Measurements from ENCODE around the gene LARGE2.

The LARGE2 gene

DNA sequence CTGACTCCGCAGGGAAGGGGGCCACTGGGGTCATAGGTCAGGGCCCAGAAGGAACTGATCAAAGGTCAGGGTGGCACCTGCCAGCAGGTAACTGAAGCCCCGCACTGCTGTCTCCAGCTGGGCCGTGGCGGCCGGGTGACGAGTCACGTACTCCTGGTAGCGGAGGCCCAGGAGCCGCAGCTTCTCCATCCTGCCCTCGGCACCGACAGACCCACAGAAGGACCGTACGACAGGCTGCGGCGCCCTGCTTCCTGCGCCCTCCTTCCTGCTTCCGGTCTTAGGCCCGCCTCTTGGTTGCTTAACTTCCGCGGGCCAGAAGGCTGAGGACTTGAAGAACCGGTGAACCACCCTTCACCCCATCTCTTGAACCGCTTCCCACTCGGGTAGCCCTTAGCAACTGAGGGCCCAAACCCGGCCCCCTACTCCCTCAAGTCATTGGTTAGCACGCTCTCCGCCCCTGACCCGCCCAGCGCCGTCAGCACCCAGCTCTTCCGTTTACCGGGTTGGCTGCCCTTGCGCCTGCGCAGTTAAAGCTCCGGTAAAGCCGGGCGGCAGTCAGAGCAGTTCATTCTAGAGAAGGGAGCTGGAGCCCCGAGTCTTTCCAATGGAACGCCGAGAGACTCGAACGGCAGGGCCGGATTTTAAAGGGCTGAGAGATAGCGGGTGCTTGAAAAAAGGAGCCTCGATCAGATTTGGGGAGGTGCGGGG lies 4.7 kb upstream of the LARGE2 start, which contains the start of gene PEX16:
Gene PEX16 (minus strand): TSS at position 255 of the 708 bp plus-strand sequence. CDS start 66 bp downstream, at position 189.
- DNase-seq, result no peak

DNA sequence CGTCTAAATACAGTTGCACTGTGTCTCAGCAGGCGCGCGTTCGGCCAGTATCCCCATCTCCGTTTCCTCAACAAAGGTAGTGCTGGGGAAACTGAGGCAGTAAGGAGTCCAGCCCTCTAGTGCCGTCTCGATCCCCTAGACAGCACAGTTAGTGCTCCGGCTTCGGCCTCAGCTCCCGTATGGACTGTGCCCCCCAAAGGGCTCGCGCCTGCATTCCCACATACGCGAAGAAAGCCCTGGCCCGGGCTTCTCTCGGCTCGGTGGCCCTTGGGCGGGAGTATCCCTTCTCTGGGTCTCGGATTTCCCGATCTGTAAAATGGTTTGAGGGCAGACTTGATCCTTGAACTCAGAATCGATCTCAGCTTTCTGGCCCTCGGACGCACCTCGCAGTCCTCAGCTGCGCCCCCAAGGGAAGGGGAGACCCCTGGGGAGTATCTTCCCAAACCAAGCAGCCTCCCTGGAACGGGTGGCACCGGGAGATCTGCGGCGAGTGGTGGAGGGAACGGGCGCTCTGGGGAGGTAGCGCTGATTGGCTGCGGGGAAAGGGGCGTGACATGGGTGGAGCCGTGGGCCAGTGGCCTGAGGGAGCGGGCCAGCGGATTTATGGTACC lies 4.0 kb upstream of the LARGE2 start:
- no peak for DNase-seq

DNA sequence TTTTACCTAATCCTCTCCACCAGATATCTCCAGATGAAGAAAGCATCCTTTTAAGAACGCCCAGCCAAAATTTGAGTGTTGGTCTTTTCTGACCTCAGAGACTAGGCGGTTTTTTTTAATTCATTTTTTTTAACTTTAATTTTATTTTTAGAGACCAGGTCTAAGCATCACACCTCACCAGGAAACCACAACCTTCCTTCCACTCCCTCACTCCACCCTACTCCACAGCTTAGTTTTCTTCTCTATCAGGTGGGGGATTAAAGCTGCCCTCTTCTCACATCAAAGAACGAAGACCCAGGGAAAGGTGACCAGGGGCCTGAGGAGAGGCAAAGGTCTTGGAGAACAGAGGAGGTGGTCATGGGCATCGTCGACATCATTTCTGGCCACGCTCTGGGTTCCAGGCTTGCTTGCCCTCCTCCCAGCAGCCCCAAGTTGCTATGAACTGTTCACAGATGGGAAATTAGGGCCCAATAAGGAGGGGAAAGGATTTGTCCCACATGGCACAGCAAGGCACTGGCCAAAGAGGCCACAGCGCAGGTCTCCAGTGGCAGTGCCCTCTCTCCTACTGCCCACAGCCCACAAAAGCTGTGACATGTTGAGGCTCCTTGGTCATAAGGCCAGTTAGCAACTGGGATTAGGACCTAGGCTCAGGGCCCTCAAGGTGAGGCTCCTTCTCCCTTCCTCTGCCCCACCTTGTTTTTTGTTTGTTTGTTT lies 3.3 kb upstream of the LARGE2 start:
- DNase-seq, result no peak

DNA sequence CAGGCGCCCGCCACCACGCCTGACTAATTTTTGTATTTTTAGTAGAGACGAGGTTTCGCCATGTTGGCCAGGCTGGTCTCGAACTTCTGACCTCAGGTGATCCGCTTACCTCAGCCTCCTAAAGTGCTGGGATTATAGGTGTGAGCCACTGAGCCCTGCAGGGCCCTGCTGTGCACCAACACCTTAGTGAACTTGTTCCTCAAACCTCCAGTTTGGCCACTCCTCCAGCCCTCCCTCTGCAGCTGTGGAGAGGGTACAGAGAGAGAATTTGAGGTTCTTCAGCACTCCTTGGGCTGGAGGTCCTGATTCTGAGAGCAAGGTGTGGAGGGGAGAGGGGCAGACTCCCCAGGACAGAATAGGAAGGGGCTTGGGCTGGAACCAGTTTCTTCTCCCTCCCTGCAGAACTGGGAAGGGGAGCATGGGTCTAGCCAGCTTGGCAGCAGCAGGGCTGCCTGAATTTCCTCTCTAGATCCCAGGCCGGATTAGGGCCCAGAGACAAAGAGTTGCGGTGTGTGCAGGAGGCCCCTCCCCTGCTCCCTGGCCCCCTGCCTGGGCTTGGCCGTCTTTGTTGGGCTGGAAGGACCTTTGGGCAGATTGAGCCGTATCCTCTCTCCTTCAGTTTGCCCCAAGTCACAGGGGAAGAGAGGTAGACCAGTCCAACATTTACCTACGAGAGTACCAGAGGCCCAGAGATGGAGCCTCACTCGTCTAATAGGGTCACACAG lies 2.5 kb upstream of the LARGE2 start:
- DNase-seq, result no peak

DNA sequence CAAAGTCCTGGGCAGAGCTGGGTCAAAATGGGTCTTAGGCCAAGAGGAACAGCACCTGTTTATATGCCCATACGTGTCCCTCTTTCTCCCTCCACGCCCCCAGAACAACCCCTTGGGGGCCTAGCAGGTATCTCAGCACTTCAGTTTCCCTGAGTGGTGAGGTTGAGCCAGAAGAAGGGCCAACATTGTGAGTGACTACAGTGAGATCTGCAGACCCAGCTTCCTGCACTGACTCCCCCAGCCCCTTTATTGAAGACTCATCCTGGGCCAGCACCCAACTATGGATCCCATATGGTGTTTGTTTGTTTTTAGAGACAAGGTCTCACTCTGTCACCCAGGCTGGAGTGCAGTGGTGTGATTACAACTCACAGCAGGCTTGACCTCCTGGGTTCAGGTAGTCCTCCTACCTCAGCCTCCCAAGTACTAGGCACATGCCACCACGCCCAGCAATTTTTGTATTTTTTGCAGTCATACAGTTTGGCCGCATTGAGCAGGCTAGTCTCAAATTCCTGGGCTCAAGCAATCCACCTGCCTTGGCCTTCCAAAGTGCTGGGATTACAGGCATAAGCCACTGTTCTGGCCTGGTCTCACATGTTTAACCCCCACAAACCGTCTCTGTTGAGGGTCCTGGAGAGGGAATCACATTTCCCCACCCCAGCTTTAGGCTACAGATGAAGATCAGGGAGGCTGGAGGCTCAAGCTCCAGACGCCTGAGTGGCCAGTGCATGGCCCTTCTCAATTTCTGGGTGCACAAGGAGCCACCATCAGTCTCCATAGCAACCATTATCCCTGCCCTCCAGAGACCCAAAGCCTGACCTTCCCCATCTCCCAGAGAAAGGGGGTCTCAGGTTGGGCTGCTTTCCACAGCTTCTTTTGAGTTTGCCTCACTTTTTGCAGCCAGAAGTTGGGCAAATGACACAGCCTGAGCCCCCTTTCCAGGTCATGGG lies 1.7 kb upstream of the LARGE2 start:
- DNase-seq, result no peak

DNA sequence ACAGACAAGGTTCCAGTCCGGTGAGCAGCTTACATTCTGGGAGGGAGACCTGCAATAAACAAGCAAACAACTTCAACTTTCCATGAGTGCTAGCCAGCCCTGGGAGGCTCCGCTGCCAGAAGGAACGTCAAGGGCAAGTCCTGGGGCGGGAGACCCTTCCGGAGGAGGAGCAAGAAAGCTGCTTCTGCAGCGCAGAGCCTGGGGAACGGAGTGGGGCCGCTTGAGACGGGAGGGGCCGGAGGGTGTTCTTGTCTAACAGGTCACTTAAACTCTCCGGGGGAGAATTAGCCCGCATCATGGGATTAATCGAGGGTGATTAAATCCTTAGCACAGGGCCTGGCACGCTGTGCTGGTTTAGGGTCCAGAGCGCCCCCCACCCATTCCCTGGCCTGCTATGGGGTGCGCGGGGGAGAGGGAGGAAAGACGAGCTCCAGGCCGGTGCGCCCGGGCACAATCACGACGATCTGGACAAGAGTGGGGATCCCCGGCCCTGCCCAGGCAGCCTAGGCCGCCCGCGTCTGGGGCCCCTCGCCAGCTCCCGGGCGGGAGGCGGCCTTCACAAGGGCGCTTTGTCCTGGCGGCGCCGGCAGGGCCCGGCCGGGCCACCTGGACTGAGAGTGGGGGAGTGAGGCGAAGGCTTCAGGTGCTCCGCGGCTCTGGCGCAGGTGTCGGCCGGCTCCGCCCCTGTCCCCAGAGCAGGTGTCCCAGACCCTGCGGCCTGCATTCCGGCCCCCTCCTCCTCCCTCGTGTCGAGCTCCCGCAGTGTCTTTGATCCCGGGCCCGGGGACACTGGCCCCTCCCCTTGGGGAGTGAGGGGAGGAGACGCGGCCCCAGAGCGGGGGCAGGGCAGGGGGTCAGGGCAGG lies 663 bp upstream of the LARGE2 start:
- no peak for DNase-seq

DNA sequence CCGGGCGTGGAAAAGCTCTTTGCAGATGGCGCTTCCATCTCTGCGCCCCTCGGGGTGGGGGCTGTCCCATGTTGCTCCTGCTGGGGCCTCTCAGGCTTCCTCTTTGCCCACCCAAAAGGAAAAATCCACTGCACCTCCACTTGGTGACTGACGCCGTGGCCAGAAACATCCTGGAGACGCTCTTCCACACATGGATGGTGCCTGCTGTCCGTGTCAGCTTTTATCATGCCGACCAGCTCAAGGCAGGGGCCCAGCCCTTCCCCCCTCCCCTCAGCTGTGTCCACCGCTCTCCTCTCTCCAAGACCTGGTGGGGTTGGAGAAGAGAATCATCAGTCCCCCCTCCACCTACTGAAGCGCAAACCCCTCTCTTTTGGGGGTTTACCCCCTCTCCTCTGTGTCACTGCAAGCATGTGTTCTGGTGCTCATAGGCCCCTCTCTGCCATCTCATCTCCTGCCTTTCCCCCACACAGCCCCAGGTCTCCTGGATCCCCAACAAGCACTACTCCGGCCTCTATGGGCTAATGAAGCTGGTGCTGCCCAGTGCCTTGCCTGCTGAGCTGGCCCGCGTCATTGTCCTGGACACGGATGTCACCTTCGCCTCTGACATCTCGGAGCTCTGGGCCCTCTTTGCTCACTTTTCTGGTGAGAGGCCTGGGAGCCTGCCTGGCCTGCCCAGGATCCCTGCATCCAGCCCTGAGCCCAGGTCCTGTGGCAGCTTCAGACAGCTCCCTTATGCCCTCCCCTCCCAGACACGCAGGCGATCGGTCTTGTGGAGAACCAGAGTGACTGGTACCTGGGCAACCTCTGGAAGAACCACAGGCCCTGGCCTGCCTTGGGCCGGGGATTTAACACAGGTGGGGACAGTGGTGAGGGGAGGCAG lies 1.8 kb downstream of the LARGE2 start:
- DNase-seq, result no peak

DNA sequence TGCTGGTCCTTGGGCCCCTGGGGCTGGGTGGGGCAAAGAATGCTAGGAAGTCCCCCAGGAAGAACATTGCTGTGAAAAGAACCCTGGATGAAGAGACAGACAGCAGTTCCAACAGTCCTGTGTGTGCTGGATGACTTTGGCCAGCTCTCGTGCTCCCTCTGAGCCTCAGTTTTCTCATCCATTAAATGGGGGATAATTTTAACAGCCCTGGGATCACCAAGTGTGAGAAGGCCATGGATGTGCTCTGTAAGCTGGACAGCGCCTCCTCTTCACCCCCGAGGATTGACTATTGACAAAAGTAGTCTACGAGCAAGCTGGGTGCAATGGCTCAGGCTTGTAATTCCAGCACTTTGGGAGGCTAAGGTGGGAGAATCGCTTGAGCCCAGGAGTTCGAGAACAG lies 2.5 kb downstream of the LARGE2 start:
- no peak for DNase-seq

DNA sequence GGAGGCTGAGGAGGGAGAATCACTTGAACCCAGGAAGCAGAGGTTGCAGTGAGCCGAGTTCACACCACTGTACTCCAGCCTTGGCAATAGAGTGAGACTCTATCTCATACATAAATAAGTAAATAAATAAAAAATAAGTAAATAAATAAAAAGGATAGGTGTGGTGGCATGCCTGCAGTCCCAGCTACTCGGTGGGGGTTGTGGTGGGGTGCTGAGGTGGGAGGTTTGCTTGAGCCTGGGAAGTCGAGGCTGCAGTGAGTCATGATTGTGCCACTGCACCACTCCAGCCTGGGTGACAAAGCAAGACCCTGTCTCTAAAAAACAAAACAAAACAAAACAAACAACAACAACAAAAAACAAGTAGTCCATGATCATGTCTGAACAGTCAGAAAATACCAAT lies 3.1 kb downstream of the LARGE2 start:
- DNase-seq, result no peak

DNA sequence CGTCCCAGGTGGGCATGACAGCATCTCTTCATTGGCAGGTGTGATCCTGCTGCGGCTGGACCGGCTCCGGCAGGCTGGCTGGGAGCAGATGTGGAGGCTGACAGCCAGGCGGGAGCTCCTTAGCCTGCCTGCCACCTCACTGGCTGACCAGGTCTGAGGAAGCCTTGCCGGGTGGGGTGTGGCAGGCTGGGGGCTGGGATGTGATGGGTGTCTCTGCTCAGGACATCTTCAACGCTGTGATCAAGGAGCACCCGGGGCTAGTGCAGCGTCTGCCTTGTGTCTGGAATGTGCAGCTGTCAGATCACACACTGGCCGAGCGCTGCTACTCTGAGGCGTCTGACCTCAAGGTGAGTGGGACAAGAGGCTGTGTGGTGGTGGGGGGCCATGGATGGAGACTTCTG lies 3.5 kb downstream of the LARGE2 start:
- no peak for DNase-seq

DNA sequence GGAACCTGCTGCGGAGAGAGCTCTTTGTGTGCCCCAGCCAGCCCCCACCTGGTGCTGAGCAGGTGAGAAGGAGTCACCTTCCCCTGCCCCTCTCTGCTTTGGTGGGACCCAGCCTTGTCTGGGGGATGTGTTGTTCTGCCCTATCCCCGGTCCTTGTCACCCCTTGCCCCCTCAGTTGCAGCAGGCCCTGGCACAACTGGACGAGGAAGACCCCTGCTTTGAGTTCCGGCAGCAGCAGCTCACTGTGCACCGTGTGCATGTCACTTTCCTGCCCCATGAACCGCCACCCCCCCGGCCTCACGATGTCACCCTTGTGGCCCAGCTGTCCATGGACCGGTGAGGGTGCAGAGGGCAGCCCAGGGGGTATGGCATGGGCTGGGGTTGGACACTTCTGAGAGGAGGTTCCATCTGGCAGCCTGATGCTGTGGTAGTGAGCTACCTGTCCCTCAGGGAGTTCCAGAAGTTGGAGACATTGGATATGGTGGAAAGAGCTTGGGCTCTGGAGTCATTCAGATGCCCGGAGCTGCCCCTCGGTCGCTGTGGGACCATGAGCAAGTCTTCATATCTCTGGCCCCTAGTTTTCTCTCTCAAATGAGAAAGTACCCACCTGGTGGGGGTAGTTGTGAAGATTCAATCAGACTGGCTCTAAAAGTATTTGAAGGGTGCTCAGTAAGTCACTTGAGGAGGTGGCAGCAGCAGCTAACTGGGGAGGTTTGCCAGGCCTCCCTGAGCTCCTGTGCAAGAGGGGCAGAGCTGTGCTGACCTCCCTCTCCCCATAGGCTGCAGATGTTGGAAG lies 4.3 kb downstream of the LARGE2 start:
- no peak for DNase-seq

DNA sequence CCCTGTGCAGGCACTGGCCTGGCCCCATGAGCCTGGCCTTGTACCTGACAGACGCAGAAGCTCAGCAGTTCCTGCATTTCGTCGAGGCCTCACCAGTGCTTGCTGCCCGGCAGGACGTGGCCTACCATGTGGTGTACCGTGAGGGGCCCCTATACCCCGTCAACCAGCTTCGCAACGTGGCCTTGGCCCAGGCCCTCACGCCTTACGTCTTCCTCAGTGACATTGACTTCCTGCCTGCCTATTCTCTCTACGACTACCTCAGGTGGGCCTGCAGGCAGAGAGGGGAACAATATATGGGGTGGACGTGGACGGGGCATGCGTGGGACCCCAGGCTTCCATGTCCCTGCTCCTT lies 4.9 kb downstream of the LARGE2 start:
- DNase-seq, result no peak

DNA sequence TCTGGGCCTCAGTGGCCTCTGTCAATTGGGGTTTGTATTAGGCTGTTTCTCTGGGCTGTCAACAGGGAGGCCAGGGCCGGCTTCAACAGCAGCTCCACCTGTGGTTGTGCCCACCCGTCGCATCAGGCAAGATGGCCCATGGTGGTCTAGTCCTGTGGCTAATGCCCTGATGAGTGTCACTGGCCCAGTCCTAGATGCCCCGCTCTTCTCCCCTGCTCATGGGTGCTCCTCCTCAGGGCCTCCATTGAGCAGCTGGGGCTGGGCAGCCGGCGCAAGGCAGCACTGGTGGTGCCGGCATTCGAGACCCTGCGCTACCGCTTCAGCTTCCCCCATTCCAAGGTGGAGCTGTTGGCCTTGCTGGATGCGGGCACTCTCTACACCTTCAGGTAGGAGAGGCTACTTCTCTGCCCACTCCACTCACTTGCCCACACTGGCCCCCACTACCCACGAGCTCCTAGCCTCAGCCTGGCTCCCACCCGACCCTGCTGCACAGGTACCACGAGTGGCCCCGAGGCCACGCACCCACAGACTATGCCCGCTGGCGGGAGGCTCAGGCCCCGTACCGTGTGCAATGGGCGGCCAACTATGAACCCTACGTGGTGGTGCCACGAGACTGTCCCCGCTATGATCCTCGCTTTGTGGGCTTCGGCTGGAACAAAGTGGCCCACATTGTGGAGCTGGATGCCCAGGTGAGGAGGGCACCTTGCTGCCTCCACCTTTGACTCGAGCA lies 5.4 kb downstream of the LARGE2 start:
- no peak for DNase-seq

DNA sequence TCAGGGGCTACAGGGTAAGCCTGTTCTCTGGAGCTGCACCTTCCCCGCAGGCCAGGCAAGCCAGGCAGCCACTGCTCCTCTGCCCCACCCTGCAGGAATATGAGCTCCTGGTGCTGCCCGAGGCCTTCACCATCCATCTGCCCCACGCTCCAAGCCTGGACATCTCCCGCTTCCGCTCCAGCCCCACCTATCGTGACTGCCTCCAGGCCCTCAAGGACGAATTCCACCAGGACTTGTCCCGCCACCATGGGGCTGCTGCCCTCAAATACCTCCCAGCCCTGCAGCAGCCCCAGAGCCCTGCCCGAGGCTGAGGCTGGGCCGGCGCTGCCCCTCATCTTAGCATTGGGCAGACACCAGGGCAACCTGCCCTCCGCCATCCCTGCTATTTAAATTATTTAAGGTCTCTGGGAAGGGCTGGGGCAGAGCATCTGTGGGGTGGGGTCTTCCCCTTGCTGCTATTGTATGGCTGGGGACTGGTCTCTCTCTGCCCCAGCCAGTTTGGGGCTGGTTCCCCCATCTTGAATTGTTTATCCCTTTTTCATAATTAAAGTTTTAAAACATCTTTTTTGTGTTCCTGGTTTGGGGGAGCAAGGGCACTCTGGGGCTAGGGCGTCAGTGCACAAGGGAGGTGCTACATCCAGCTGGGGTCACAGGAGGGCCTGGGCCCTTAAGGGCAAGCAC lies 6.2 kb downstream of the LARGE2 start:
- no peak for DNase-seq

DNA sequence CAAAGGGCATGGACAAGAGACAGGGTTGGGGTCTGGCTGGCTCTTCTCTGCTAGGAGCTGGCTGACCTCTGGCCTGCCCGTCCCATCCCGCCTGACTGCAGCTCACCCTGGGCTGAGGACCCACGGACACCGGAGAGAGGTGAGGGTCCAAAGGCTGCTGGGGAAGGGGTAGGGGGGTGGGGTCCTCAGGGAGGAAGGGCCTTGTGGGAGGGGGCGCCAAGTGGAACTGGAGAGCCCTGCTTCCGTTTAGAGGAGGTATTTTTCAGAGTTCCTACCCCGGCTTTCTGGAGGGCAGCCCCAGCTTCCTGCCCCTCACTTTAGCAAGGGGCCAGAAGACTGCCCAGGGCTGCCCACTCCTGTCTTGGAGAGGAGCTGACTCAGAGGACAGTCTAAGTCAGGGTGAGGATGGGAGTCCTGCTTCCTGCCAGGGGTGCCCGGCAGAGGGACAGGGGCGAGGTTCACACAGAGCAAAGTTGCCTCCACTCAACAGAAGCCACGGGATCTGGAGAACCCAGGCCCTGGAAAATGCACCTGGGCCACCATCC lies 7.1 kb downstream of the LARGE2 start:
- DNase-seq, result no peak

DNA sequence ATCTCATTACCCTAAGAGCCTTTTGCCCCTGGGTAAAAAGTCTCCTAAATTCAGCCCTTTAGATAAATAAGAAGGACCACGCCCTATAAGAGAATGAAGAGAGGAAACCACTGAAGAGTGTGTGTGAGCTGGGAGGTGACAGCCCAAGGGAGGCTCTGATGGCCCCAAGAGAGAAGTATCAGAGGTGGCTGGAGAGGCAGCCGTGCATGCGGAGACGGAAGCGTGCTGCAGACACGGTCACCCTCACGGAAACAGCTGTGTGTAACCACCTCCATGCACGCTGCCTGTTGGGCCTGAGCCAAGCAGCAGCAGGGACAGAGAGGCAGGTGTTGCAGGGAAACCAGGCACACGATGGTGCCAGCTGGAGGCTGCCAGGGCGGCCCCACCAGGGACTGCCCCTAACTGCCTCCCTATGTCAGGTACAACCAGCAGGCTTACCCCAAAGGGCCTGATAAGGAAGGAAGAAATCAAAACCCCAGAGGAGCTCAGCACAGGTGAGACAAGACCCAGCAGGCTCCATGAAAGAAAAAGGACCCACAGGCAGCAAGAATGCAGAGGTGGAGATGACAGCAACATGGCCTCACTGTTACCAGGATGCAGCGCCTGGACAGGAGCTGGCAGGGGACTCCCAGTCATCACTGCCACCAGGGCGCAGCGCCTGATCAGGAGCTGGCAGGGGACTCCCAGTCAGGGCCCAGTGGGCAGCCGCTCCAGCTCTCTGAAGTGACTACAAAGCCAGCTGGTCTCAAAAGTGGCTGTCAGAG lies 7.8 kb downstream of the LARGE2 start:
- no peak for DNase-seq

DNA sequence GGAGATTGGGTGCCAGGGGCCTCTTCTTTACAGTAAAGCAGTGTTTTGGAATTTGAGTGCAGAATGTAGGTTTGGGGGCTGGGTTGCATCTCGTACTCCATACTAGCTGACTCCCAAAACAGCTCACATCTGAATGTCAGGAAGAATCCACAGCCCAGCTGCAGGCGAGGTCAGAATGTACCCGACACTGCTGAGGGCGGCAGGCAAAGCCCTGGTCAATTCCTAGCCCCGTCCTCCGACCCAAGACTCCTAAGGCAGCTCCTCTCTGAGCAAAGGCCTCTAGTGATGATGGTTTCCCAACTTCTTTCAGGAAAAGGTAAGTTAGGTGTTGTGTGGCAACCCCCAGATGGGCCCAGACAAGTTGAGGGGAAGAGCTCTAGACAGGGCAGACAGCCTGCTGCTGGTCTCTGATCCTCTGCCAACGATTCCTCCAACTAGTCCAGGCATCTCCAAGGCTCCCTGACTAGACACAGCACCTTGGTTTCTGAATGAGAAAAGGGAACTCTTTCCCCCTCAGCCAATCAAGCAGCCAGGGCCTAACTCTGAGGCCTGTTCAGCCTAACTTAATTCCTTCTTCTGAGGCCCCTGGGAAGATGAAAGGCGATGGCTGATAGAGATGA lies 8.6 kb downstream of the LARGE2 start:
- DNase-seq, result no peak

All from cortex of kidney (tissue), 1 donor.